Hematopoietic multipotent progenitor cell (in vitro differentiated cells): ENCODE results near the gene C1QTNF3. TPM values are rescaled to one million over a fixed set of nuclear protein-coding genes. Genes with fewer than 3 reads are reported as not detected.

Experiments used
- small RNA-seq: library from RNA; depleted of rRNA; stranded (forward); fragments of <200 nt; gene quantifications from one replicate; pipeline ENCODE3, GENCODE V24; 2012
- total RNA-seq: library from RNA; depleted of rRNA; stranded (reverse); fragments of >200 nt; gene quantifications from one replicate; pipeline ENCODE4 v1.2.3, GENCODE V29; 2012

Gene C1QTNF3
- total RNA-seq, 1 donor: 5.1 TPM

Small RNA genes lying within 50 kb of the gene (small RNA-seq; reads per million reads assigned to genes)
- not detected for gene AC139783.1

Other genes starting within 250 kb of the C1QTNF3 start
- gene ADAMTS12, start 151.2 kb downstream of the C1QTNF3 start, total RNA-seq: not detected
- gene RXFP3, start 106.8 kb downstream of the C1QTNF3 start, total RNA-seq: not detected
- gene SLC45A2, start 58.5 kb downstream of the C1QTNF3 start, total RNA-seq: 0.27 TPM
- gene AMACR, start 35.2 kb downstream of the C1QTNF3 start, total RNA-seq: 13.7 TPM